Cerebellar cortex (tissue), 1 donor: ENCODE results near the gene PRR14L.
"Not testable (repeated sequence)": the region's sequence is repeated elsewhere in the genome, so short reads cannot be mapped to it uniquely, and the experiment has no call there.

Source experiments
- DNase-seq: peaks from one replicate; pipeline ENCODE4 v3.0.0-alpha.2; 2015; ENCODE audit warnings: low spot score

Gene PRR14L

DNA sequence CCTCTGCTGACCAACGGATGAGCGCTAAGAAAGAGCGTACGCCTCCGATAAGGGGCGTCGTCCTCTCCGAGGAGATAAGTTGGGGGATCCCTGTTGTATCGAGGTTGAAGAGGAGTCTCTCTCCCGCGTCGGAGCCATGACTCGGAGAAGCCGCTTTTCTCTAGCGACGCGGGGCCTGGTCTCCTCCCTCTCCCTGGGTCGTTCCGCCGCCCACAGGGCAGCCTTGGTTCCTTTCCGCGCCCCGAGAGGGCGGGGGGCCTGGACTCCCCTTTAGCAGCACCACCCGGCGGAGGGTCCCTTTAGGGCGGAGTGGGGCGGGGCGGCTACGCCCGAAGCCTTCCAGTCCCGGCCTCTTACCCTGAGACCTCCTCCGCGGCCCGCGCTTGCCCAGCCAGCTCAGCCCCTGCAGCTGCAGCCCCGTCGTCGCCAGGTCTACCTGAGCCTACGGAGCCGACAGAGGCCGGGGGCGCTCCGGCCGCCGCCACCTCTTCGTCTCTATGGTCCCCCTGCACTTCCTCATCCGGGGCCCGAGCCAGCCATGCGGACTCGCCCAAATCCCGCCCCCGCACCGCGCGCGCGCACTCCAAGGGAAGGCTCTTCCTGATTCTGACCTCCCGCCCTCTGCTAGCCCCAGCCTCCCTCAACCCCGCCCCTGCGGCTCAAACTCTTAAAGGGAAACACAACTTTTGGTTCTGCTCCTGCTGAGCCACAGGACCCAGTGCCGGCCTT, at the start of gene PRR14L:
PRR14L (minus strand) TSS at position 497 of the 729 bp plus-strand sequence. CDS start 11,272 bp downstream, outside the sequence.
- DNase-seq: peak; percentile 98

DNA sequence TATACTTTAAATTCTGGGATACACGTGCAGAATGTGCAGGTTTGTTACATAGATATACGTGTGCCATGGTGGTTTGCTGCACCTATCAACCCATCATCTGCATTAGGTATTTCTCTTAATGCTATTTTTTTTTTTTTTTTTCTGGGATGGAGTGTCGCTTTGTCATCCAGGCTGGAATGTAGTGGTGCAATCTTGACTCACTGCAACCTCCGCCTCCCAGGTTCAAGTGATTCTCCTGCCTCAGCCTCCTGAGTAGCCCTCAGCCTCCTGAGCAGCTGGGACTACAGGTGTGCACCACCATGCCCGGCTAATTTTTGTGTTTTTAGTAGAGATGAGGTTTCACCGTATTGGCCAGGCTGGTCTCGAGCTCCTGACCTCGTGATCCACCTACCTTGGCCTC, 49.4 kb upstream of the PRR14L start:
- not testable (repeated sequence) for DNase-seq

DNA sequence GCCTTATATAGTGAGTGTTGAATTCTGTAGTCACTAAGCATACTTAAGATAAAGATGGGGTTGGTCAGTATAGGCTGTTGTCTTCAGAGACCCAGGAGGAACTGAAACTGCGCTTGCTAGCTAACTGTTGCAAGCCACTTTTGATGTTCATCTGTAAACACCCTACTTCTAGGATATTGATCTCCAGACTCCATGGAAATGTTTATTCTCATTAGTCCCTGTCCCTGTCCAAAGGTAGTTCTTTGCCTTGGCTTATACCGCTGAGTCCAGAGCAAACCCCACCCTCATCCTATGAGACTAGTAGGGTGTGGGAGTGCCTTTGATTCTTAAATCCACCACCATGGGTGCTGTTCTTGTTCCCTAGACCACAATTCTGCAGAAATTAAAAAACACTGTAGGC, 40.3 kb upstream of the PRR14L start:
- DNase-seq: no peak

DNA sequence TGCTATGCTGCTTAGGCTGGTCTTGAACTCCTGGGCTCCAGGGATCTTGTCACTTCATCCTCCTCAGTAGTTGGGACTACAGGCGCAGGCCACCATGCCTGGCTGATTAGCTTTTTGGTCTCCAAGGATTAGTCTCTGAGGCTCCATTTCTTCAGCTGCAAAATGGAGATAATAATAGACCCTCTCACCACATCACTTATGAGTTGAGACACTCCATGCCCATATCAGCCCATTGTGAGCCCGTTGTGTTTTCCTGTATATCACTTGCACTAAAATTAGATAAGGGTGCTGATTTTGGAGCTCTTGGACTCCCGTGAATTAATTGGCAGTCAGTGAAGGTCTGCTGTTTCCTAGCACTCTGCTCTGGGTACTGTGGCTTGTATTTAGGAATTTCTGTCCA, 39.9 kb upstream of the PRR14L start:
- no peak for DNase-seq

DNA sequence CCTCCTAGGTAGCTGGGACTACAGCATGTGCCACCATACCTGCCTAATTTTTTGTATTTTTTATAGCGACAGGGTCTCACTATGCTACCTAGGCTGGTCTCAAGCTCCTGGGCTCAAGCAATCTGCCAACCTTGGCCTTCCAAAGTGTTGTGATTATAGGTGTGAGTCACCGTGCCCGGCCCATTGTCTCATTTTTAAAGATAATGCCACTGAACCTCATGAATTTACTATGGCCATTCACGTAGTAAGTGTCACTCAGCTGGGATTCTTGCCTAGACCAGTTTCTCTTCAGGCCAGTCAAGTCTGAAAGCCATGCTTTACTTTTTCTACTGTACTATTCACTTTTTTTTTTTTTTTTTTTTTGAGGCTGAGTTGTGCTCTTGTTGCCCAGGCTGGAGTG, 26.3 kb upstream of the PRR14L start:
- DNase-seq: no peak

DNA sequence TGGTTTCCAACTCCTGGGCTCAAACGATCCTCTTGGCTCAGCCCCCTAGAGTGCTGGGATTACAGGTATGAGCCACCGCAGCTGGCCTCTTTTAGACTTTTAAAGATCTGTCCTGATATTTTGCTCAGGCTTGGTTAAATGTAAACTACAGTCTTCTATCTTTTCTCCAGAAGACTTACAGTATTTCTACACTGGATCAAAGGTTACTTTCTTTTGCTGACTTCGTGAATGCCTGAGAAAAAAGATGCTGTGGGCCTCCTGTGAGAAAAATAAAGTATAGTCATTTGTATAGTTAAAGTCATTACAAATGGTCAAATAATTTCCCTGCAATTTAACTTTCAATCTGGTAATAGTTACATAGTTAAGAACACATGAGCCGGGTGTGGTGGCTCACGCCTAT, 23.5 kb upstream of the PRR14L start:
- DNase-seq: no peak

DNA sequence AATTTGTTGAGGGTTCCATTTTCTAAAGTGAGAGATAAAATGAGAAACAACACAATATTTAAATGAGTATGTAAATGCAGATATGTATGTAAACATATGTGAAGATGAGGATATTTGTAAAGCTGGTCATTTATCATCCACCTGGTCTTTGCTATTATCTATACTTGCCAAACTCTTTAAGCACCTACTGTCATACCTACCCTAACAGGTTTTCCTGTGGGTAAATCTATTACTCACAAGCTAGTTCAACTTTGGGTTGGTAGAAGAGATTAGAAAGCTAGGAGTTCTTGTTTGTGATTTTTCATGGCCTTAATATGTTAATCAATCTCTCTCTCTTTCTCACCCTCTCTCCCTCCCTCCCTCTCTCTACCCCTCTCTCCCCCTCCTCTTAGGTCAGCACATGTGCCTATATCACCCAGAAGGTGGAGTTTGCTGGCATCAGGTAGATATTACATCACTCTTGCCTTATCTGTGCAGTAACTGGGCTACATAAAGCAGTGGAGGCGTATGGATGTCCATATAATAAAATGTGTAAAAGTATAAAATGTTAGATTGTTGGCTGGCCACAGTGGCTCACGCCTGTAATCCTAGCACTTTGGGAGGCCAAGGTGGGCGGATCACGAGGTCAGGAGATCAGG, 18.6 kb upstream of the PRR14L start:
- DNase-seq: no peak

DNA sequence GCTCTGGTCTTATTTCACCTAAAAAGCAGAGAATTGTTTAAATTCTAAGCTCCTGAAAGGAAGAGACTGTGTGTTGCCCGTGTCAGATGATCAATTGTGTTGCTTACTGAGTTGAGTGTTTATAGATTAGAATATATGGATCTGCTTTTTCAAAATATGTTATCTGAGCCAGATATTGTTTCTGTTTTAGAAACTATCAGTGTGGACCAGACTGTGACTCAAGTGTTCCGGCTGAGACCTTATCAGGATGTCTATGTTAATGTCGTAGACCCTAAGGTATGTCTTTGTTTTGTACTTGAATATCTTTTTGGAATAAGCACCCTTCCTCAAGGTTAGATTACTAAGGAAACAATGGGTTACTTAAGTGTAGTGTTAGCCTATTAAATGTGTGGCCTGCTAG, 14.9 kb upstream of the PRR14L start:
- no peak for DNase-seq

DNA sequence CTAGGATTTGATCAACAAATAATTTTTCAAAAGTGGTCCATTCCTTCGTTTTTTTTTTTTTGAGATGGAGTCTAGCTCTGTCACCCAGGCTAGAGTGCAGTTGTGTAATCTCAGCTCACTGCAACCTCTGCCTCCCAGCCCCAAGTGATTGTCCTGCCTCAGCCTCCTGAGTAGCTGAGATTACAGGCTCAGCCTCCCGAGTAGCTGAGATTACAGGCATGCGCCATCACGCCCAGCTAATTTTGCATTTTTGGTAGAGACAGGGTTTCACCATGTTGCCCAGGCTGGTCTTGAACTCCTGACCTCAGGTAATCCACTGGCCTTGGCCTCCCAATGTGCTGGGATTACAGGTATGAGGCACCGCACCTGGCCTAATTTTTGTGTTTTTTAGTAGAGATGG, 8.9 kb upstream of the PRR14L start:
- DNase-seq: not testable (repeated sequence)

DNA sequence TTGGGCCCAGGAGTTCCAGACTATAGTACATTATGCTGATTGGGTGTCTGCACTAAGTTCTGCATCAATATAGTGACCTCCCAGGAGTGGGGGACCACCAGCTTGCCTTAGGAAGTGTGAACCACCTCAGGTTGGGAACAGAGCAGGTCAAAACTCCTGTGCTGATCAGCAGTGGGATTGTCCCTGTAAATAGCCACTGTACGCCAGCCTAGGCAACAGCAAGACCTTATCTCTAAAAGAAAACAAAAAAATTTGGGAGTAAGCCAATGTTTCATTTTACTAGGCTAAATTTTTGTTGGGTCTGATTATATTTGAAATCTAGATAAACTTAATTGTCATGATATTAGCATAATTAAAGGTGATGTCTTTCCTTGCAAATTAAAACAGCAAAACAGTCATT, 7.3 kb upstream of the PRR14L start:
- DNase-seq: no peak

DNA sequence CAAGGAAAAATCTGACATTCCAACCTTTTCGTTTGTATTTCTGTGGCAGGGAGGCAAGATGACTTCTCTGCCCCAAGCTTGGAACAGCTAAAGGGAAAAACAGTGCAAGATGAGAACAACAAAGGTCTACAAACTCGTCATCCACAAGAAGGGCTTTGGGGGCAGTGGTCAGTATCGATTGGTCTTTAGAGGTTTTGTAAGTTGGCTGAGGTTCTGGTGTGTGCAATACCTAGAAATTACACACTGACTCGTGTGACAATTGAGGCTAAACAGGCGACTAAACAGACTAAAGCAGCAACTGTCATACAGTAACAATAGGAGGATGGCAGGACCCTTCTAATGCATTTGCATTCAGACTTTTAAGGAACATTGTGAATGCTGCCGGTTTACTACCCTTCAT, 4.9 kb upstream of the PRR14L start:
- DNase-seq: peak; percentile 4

DNA sequence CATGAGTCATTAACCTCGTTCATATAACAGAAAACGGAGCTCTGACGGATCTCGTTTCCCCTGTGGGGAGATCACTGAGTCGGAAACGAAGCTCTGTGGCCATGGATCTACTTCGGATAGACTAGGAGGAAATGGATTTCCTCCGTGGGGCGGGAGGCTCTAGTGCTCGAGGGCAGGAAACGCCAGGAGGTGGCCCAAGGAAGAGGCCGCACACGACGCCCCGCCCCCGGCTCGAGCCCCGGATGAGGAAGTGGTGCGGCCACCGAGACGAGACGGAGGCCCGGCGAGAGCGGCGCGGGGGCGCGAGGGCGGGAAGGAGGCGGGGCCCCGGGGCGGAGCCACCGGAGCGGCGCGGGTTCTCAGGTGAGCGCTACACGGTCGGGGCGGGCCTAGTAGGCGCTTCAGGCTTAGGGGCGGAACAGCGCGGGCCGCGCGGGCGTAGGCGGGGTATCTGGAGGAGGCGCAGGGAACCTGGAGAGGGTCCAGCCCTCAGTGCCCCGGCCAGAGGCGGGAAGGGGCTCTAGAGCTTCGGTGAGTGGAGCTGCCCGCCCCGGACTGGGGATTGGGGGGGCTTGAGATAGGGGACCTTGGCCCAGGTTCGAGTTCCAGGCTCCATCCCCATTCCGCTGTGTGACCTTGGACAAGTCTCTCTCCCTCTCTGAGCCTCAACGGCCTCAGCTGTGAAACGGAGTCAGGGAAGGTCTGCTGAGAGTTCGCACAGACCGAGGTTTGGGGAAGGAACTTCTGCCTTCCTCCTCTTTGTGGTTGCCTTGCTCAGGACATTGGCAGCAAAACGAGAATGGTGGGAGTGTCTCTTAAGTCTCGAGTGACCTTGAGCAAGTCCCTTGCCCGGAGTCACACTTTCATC, 3.9 kb upstream of the PRR14L start, which contains the start of gene DEPDC5:
DEPDC5 (plus strand) TSS at position 386 of the 868 bp plus-strand sequence. CDS start 903 bp downstream, outside the sequence.
- peak; percentile 97 for DNase-seq

DNA sequence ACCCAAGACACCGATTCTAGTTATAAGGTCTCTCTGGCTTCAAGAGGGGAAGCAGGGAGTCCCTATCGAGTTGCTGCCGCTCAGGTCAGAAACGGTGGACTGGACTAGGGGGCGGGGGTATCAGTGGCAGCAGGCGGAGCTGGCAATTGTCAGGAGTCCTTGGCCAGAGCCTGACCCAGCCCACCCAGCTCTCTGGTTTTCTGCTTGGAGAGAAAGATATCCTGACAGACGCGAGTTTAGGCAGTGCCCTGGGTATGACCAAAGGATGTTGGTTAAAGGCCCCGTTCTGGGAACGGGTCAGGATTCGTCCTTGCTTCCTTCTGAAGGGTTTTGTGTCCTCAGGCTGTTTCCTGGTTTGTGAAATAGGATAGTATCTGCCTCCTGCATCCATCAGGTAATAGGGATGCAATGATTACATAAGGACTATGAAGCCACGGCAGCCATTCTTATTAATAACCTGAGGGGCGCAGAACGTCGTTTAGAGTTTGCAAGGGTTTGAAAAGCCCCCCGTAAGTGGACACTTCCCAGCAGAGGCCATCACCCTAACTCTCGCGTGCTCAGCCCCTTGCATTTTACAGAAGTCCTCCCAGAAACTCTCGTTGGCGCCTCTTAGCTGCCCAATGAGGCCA, 3.2 kb upstream of the PRR14L start:
- peak; percentile 86 for DNase-seq

DNA sequence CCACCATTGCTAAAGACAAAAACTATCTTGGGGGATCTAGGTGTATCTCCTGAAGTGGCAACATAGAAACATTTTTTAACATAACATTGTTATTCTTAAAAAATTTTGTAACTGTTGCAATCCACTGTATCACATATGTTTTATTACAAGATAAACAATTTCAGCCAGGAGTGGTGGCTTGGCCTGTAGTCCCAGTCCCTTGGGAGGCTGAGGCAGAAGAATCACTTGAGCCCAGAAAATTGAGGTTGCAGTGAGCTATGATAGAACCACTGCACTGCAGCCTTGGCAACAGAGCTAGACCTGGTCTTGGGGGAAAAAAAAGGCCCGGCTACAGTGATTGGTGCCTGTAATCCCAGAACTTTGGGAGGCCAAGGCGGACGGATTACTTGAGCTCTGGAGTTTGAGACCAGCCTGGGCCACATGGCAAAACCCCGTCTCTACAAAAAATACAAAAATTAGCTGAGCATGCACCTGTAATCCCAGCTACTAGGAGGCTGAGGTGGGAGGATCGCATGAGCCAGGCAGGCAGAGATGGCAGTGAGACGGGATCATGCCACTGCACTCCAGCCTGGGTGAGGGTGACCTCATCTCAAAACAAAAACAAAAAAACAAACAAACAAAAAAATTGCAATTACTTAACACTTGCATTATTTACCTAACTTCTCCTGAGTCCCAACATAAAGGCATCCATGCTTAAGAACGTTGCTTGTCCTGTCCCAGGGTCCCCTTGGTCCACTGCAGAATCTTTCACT, 2.3 kb upstream of the PRR14L start:
- DNase-seq: peak; percentile 7

DNA sequence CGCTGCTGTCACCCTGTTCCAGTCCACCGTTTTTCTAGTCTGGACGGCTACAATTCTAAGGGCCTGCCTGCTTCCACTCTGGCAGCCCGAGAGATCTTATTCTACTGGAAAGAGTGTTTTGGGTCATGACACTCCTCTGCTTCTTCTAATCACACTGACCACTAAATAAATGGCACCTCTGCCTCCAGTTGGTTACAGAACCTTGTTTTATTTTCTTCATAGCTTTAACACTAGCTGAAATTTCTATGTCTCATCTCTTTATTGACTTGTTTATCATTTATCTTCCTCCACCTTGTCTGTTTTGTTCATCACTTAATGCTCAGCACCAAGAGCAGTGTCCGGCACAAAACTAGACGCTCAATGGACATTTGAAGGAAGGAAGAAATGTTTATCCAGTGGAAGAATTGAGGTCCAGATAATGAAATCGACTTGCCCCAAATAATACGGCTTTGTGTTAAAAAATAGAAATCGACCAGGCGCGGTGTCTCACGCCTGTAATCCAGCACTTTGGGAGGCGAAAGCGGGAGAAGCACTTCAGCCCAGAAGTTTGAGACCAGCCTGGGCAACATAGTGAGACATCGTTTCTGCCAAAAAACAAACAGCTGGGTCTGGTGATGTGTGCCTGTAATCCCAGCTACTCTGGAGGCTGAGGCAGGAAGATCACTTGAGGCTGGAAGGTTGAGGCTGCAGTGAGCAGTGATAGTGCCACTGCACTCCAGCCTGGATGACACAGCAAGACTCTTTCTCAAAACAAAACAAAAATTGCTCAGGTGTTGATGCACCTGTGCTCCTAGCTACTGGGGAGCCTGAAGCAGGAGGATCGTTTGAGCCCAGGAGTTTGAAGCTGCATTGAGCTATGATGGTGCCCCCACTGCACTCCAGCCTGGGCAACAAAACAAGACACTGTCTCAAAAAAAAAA, 693 bp upstream of the PRR14L start:
- DNase-seq: no peak

DNA sequence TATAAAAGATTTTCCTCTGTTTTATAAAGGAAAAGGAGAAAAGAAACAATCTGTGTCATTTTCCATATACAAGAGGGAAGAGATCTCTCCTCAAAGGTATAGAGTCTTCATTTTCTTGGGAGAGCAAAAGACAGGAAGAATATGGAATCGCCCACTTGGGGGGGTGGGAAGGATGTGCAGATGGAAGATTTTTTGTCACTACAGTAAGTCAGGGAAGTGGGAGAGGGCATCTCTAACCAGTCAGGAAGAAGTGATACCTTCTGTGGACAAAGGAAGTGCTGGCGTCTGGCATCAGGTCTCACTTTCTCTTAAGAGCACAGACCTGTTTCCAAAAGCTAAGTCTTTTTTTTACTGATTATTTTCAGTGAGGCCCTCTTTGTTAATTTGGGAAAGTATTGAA, 1.4 kb downstream of the PRR14L start:
- DNase-seq: no peak

DNA sequence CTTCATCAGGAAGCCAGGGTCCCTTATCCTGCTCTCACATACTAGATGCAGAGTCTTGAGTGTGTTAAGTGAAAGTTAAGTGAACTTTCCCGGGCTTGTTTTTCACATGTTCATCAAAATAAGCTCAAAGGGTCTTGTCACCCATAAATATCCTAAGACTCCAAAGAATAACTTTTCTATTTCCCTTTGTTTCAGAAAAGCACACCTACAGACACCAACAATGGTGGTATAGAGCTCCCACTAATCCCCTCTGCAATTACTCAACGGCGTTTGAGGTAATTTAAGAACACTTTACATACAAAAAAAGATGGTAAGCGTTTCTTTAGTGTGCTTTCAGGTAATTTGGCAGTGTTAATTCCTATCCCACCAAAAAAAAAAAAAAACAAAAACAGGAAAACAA, 2.5 kb downstream of the PRR14L start:
- no peak for DNase-seq

DNA sequence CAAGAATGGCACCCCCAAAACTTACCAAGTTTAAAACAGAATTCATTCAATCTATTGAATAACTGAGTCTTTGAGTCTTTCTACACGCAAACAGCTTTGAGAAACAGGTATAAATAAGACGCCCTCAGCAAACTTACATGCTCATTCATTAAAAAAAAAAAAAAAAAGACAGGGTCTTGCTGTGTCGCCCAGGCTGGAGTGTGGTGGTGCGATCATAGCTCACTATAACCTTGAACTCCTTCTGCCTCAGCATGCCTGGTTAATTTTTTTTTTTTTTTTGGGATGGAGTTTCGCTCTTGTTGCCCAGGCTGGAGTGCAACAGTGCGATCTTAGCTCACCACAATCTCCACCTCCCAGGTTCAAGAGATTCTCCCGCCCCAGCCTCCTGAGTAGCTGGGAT, 6.1 kb downstream of the PRR14L start:
- no peak for DNase-seq

DNA sequence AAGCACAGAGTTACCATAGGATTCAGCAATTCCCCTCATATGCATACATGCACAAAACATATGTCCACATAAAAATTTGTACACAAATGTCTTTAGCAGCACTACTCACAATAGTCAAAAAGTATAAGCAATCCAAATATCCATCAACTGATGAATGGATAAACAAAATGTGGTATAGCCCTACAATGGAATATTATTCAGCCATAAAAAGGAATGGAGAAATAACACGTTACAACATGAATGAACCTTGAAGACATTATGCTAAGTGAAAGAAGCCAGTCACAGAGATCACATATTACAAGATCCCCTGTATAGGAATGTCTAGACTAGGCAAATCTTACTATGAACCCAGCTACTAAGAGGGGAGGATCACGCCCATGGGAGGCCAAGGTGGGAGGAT, 7.2 kb downstream of the PRR14L start:
- DNase-seq: no peak

DNA sequence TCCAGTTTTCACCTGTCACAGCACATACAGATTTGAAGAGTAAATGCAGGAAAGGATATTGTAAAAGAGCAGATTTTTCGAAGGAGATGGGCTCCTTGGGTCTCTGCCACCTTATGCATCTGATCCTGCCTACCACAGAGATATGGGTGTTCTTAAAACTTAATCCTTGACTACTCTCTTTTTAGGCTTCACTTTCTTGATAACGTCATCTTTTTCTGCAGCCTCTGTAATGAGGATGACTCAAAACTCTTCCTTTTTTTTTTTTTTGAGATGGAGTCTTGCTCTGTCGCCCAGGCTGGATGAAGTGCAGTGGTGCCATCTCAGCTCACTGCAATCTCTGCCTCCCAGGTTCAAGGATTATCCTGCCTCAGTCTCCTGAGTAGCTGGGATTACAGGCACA, 7.8 kb downstream of the PRR14L start:
- no peak for DNase-seq
